Type B pancreatic cell (in vitro differentiated cells): ENCODE data around the gene SST. TPM values are rescaled to one million over a fixed set of nuclear protein-coding genes. Genes with fewer than 3 reads are reported as not detected.

Experiments used
- DNase-seq: peaks from one replicate; pipeline ENCODE4 v3.0.0; 2021; ENCODE audit warnings: mixed read lengths; ENCODE audit not compliant: unreplicated experiment; ENCODE audit errors: extremely low spot score
- H3K27ac Mint-ChIP-seq: 2 replicates; pipeline ENCODE4 v1.8.0; 2021; ENCODE audit warnings: mild to moderate bottlenecking, mixed read lengths
- H3K27me3 Mint-ChIP-seq: 2 replicates; pipeline ENCODE4 v1.8.0; 2021; ENCODE audit warnings: mixed read lengths
- H3K36me3 Mint-ChIP-seq: 2 replicates; pipeline ENCODE4 v1.8.0; 2021; ENCODE audit warnings: mixed read lengths
- H3K4me1 Mint-ChIP-seq: one replicate; pipeline ENCODE4 v1.8.0; 2021; ENCODE audit warnings: mixed read lengths; ENCODE audit not compliant: unreplicated experiment
- H3K4me3 Mint-ChIP-seq: 2 replicates; pipeline ENCODE4 v1.8.0; 2021; ENCODE audit warnings: mild to moderate bottlenecking, mixed read lengths
- H3K9me3 Mint-ChIP-seq: 2 replicates; pipeline ENCODE4 v1.8.0; 2021; ENCODE audit warnings: mixed read lengths
- total RNA-seq: library from RNA; stranded (reverse); gene quantifications from 2 replicates; pipeline ENCODE4 v1.2.1, GENCODE V29; 2021; ENCODE audit warnings: low replicate concordance
- TF ChIP-seq, protein P1 (sequence below): fragments of 200-600 bp; sonication (generic); conservative IDR thresholded peaks from 2 replicates; pipeline ENCODE4 v1.5.0; 2021; ENCODE audit warnings: antibody characterized with exemption, mild to moderate bottlenecking

The SST gene
- total RNA-seq, 1 donor from 2014 or later, result 667 TPM

DNA sequence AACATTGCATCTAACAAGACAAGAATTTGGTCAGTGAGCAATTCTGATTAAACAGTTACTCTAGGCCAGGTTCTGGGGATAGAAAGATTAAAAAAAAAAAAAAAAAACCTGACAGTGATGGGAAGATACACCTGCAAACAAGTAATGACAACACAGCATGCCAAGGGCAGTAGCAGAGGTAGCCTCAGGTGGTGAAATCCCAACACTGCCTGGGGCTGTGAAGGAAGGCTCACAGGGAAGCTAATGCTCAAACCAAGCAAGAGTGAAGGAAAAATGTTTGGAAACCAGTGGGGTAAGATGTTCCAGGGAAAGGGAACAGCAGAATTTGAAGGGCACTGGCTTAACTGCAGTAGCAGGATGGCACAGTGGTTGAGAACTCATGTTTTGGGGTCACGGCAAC is 23.2 kb upstream of the SST start:
- no peaks in the 10 kb centered on the region for H3K9me3 Mint-ChIP-seq
- H3K4me1 Mint-ChIP-seq, result no peaks in the 10 kb centered on the region
- no peak for DNase-seq
- no peak overlapping the region for H3K27ac Mint-ChIP-seq
- H3K4me3 Mint-ChIP-seq, result no peak overlapping the region
- H3K27me3 Mint-ChIP-seq, result peaks cover 35% of the 10 kb centered on the region
- no peaks in the 10 kb centered on the region for H3K36me3 Mint-ChIP-seq
- TF ChIP-seq, protein P1, sequence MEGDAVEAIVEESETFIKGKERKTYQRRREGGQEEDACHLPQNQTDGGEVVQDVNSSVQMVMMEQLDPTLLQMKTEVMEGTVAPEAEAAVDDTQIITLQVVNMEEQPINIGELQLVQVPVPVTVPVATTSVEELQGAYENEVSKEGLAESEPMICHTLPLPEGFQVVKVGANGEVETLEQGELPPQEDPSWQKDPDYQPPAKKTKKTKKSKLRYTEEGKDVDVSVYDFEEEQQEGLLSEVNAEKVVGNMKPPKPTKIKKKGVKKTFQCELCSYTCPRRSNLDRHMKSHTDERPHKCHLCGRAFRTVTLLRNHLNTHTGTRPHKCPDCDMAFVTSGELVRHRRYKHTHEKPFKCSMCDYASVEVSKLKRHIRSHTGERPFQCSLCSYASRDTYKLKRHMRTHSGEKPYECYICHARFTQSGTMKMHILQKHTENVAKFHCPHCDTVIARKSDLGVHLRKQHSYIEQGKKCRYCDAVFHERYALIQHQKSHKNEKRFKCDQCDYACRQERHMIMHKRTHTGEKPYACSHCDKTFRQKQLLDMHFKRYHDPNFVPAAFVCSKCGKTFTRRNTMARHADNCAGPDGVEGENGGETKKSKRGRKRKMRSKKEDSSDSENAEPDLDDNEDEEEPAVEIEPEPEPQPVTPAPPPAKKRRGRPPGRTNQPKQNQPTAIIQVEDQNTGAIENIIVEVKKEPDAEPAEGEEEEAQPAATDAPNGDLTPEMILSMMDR, result no peak

DNA sequence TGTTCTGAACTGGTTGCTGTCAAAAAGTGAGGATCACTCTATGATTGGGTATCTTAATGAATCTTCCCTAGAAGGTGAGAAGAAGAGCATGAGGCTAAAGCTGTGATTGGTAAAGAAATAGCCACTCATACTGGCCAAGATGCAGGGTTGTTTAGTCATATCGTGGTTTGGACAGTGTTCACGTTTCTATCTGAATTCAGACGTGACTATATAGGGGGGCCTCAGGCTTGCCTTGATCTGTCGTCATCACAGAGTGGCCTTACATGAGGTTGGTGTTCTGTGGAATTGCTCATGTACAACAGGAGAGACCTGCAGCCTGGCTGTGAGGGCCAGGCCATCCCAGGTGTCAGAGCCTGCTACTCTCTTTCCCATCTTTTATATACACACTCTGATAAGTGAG is 19.8 kb upstream of the SST start:
- no peaks in the 10 kb centered on the region for H3K36me3 Mint-ChIP-seq
- H3K4me1 Mint-ChIP-seq, result no peaks in the 10 kb centered on the region
- TF ChIP-seq, protein P1, result no peak
- no peak for DNase-seq
- peaks cover 6% of the 10 kb centered on the region for H3K9me3 Mint-ChIP-seq
- peaks cover 25% of the 10 kb centered on the region for H3K27me3 Mint-ChIP-seq
- H3K4me3 Mint-ChIP-seq, result no peak overlapping the region
- H3K27ac Mint-ChIP-seq, result no peak overlapping the region

DNA sequence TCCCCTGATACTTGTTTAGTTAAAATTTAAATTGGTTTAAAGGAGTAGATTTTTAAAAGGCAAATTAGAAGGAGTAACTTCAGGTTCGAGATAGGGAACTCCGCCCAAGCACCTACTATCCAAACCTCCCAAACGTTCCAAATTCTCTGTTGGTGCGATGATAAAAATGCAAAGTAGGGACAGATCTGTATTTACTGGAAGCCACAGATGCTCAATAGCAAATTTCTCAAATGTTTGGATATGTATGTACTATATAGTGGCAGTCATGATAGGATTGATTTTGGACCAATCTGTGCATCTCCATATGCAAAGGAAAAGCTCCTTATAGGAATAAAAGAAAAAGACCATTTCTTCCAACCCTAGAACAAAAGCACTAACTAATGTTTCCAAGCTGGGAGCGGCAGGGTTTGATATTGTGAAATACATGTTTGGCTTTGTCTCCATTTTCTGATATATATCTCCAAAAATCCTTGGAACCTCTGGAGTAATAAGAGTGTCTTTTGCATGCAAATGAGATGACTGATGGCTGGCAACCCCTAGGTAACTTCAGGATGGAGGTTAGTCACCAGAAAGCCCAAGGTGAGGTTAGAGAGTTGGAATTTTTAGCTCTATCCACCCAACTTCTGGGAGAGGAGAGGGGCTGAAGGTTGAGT is 16.6 kb upstream of the SST start:
- Mint-ChIP-seq H3K4me3 (no peak overlapping the region), H3K9me3 (peaks cover 6% of the 10 kb centered on the region), H3K27me3 (peaks cover 12% of the 10 kb centered on the region), H3K27ac (no peak overlapping the region), H3K4me1 (no peaks in the 10 kb centered on the region), H3K36me3 (no peaks in the 10 kb centered on the region)
- no peak for DNase-seq
- TF ChIP-seq, protein P1, result no peak

DNA sequence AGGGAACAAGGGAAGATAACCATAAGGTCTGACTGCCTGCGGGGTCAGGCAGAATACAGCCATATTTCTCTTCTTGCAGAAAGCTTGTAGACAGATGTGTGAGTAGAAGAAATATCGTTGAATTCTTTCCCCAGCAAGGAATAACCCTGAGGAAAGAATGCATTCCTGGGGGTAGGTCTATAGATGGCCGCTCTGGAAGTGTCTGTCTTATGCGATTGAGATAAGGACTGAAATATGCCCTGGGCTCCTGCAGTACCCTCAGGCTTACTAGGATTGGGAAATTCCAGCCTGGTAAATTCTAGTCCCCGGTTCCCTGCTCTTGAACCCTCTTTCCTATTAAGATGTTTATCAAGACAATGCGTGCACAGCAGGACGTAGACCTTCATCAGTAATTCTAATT is 15.8 kb upstream of the SST start:
- Mint-ChIP-seq H3K27ac (no peak overlapping the region), H3K4me1 (no peaks in the 10 kb centered on the region), H3K36me3 (no peaks in the 10 kb centered on the region), H3K27me3 (peaks cover 9% of the 10 kb centered on the region), H3K9me3 (peaks cover 6% of the 10 kb centered on the region), H3K4me3 (no peak overlapping the region)
- TF ChIP-seq, protein P1, result no peak
- no peak for DNase-seq

DNA sequence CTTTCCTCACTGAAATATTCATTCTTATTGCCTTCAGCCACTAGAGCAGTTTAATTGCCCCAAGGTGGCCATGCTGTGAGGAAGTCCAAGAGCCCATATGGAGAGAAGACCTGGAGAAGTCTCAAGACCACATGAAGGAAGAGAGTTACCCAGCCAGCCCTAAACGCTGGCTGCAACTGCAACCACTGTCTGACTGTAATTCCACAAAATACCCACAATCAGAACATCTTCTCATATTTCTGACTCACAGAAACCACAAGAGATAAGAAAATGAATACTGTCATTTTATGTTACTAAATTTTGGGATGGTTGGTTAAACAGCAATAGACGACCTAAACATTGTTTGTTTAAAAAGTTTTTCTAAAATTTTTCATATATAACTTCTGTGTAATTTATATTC is 14.7 kb upstream of the SST start:
- H3K9me3 Mint-ChIP-seq, result peaks cover 6% of the 10 kb centered on the region
- no peak for DNase-seq
- H3K27ac Mint-ChIP-seq, result no peak overlapping the region
- no peak overlapping the region for H3K4me3 Mint-ChIP-seq
- H3K4me1 Mint-ChIP-seq, result no peaks in the 10 kb centered on the region
- H3K36me3 Mint-ChIP-seq, result no peaks in the 10 kb centered on the region
- TF ChIP-seq, protein P1, result no peak
- H3K27me3 Mint-ChIP-seq, result peaks cover 11% of the 10 kb centered on the region
